Activated CD8-positive, alpha-beta T cell treated with anti-CD3 and anti-CD28 coated beads for 36 hours (primary cell): ENCODE data around the gene CHST8. TPM values are rescaled to one million over a fixed set of nuclear protein-coding genes. Genes with fewer than 3 reads are reported as not detected.

Experiments used
- ATAC-seq: fragments of 200-7000 bp; cut with Tn5 transposase; one replicate; pipeline ENCODE4 v1.10.0; 2021; ENCODE audit warnings: mild to moderate bottlenecking, moderate library complexity
- CTCF ChIA-PET: fragments of 350-600 bp; sonication (Branson Sonifier 250); formaldehyde crosslinking; loops from one replicate; lab custom pipeline; 2021; ENCODE audit warnings: antibody characterized with exemption; lab: Charles Lee
- POLR2A ChIA-PET: fragments of 350-600 bp; sonication (Branson Sonifier 250); formaldehyde crosslinking; loops from one replicate; lab custom pipeline; 2021; ENCODE audit warnings: antibody characterized with exemption; lab: Charles Lee
- DNase-seq: peaks from one replicate; pipeline ENCODE4 v3.0.0-alpha.2; 2020
- H3K27ac Mint-ChIP-seq: one replicate; pipeline ENCODE4 v1.8.0; 2021; ENCODE audit warnings: mild to moderate bottlenecking, mixed read lengths
- H3K27me3 Mint-ChIP-seq: one replicate; pipeline ENCODE4 v1.8.0; 2021; ENCODE audit warnings: mixed read lengths
- H3K36me3 Mint-ChIP-seq: one replicate; pipeline ENCODE4 v1.8.0; 2021; ENCODE audit warnings: low read depth, mixed read lengths
- H3K4me1 Mint-ChIP-seq: one replicate; pipeline ENCODE4 v1.8.0; 2021; ENCODE audit warnings: low read depth, mixed read lengths
- H3K4me3 Mint-ChIP-seq: one replicate; pipeline ENCODE4 v1.8.0; 2021; ENCODE audit warnings: mild to moderate bottlenecking, moderate library complexity, mixed read lengths
- H3K9me3 Mint-ChIP-seq: one replicate; pipeline ENCODE4 v1.8.0; 2021; ENCODE audit warnings: mixed read lengths
- CTCF ChIP-seq: fragments of 200-600 bp; IDR thresholded peaks from one replicate; pipeline ENCODE4 v1.8.0; 2022; ENCODE audit warnings: antibody characterized with exemption, mild to moderate bottlenecking
- intact Hi-C: fragments of 100-400 bp; cut with micrococcal nuclease; formaldehyde crosslinking; loops from one replicate; pipeline ENCODE4 v1.10.0; 2022
- total RNA-seq, 2 experiments: library from RNA; stranded (reverse); gene quantifications; one replicate each; pipeline ENCODE4 v1.2.3, GENCODE V29; 2021

Gene CHST8
- total RNA-seq, 2 experiments from 2014 or later, result not detected

- no peaks in the 10 kb centered on the region for H3K36me3 Mint-ChIP-seq
- intact Hi-C loops, result no loop called here
- H3K4me3 Mint-ChIP-seq, result no peak overlapping the region
- POLR2A ChIA-PET, result no interaction called here
- no peak overlapping the region for H3K27ac Mint-ChIP-seq
- H3K27me3 Mint-ChIP-seq, result peaks cover 6% of the 10 kb centered on the region
- TF ChIP-seq CTCF, result no peak
- ATAC-seq (no peak), DNase-seq (no peak)
- peaks cover 2% of the 10 kb centered on the region for H3K9me3 Mint-ChIP-seq
- H3K4me1 Mint-ChIP-seq, result no peaks in the 10 kb centered on the region
- CTCF ChIA-PET, result no interaction called here
Observed at GRCh38 chr19:33719366-33720154, 97.8 kb downstream of the CHST8 start.

- H3K36me3 Mint-ChIP-seq, result no peaks in the 10 kb centered on the region
- no peak overlapping the region for H3K27ac Mint-ChIP-seq
- CTCF ChIA-PET, result no interaction called here
- no peak for ATAC-seq
- H3K27me3 Mint-ChIP-seq, result peaks cover 6% of the 10 kb centered on the region
- POLR2A ChIA-PET, result no interaction called here
- TF ChIP-seq CTCF, result no peak
- intact Hi-C loops, result no loop called here
- H3K4me3 Mint-ChIP-seq, result no peak overlapping the region
- no peak for DNase-seq
- no peaks in the 10 kb centered on the region for H3K9me3 Mint-ChIP-seq
- H3K4me1 Mint-ChIP-seq, result no peaks in the 10 kb centered on the region
Observed at GRCh38 chr19:33720155-33720493, 98.4 kb downstream of the CHST8 start.

- TF ChIP-seq CTCF, result no peak
- H3K4me1 Mint-ChIP-seq, result no peaks in the 10 kb centered on the region
- H3K4me3 Mint-ChIP-seq, result no peak overlapping the region
- intact Hi-C loops, result no loop called here
- ATAC-seq (no peak), DNase-seq (no peak)
- no peak overlapping the region for H3K27ac Mint-ChIP-seq
- H3K9me3 Mint-ChIP-seq, result no peaks in the 10 kb centered on the region
- peaks cover 5% of the 10 kb centered on the region for H3K27me3 Mint-ChIP-seq
- ChIA-PET CTCF (no interaction called here), POLR2A (no interaction called here)
- no peaks in the 10 kb centered on the region for H3K36me3 Mint-ChIP-seq
Observed at GRCh38 chr19:33720691-33721682, 99.2 kb downstream of the CHST8 start.

GRCh38 chr19:33721735-33722297, 100.1 kb downstream of the CHST8 start:
- peaks cover 3% of the 10 kb centered on the region for H3K27me3 Mint-ChIP-seq
- no peak overlapping the region for H3K27ac Mint-ChIP-seq
- ChIA-PET POLR2A (no interaction called here), CTCF (no interaction called here)
- H3K4me3 Mint-ChIP-seq, result no peak overlapping the region
- no peaks in the 10 kb centered on the region for H3K4me1 Mint-ChIP-seq
- TF ChIP-seq CTCF, result no peak
- H3K36me3 Mint-ChIP-seq, result no peaks in the 10 kb centered on the region
- no peaks in the 10 kb centered on the region for H3K9me3 Mint-ChIP-seq
- ATAC-seq, result no peak
- no peak for DNase-seq
- intact Hi-C loops, result no loop called here
